ENCODE data around the gene TPCN2.

Gene TPCN2

GRCh38 chr11:69037544-69037943, 11.2 kb upstream of the TPCN2 start:
- H3K9me3 ChIP-seq (ENCODE audit: control insufficient read depth, low read length) = no peaks in the 10 kb centered on the region
- no peaks in the 10 kb centered on the region for H3K4me1 ChIP-seq (ENCODE audit: control insufficient read depth, insufficient read depth, low read length, poor library complexity, severe bottlenecking)
- H3K27ac ChIP-seq (ENCODE audit: insufficient read depth, low read length, poor library complexity, severe bottlenecking) = no peak overlapping the region
- no peak overlapping the region for H3K4me3 ChIP-seq (ENCODE audit: insufficient read depth, low read depth, low read length, poor library complexity, severe bottlenecking)
- no peak for DNase-seq
- no peaks in the 10 kb centered on the region for H3K36me3 ChIP-seq (ENCODE audit: control insufficient read depth, insufficient read depth, low read length)
- no peaks in the 10 kb centered on the region for H3K27me3 ChIP-seq (replicated peaks; ENCODE audit: control insufficient read depth, insufficient read depth, low read length, poor library complexity, severe bottlenecking)

GRCh38 chr11:69039501-69039900, 9.2 kb upstream of the TPCN2 start:
- no peak overlapping the region for H3K27ac ChIP-seq (ENCODE audit: insufficient read depth, low read length, poor library complexity, severe bottlenecking)
- no peaks in the 10 kb centered on the region for H3K9me3 ChIP-seq (ENCODE audit: control insufficient read depth, low read length)
- DNase-seq = no peak
- no peak overlapping the region for H3K4me3 ChIP-seq (ENCODE audit: insufficient read depth, low read depth, low read length, poor library complexity, severe bottlenecking)
- no peaks in the 10 kb centered on the region for H3K27me3 ChIP-seq (replicated peaks; ENCODE audit: control insufficient read depth, insufficient read depth, low read length, poor library complexity, severe bottlenecking)
- H3K36me3 ChIP-seq (ENCODE audit: control insufficient read depth, insufficient read depth, low read length) = no peaks in the 10 kb centered on the region
- no peaks in the 10 kb centered on the region for H3K4me1 ChIP-seq (ENCODE audit: control insufficient read depth, insufficient read depth, low read length, poor library complexity, severe bottlenecking)

- DNase-seq = no peak
- no peak overlapping the region for H3K27ac ChIP-seq (ENCODE audit: insufficient read depth, low read length, poor library complexity, severe bottlenecking)
- H3K4me1 ChIP-seq (ENCODE audit: control insufficient read depth, insufficient read depth, low read length, poor library complexity, severe bottlenecking) = no peaks in the 10 kb centered on the region
- H3K9me3 ChIP-seq (ENCODE audit: control insufficient read depth, low read length) = no peaks in the 10 kb centered on the region
- H3K27me3 ChIP-seq (replicated peaks; ENCODE audit: control insufficient read depth, insufficient read depth, low read length, poor library complexity, severe bottlenecking) = no peaks in the 10 kb centered on the region
- H3K36me3 ChIP-seq (ENCODE audit: control insufficient read depth, insufficient read depth, low read length) = no peaks in the 10 kb centered on the region
- no peak overlapping the region for H3K4me3 ChIP-seq (ENCODE audit: insufficient read depth, low read depth, low read length, poor library complexity, severe bottlenecking)
Measured at GRCh38 chr11:69040051-69040450, 8.7 kb upstream of the TPCN2 start.

GRCh38 chr11:69040581-69041260, 8.0 kb upstream of the TPCN2 start:
- Histone ChIP-seq H3K4me1 (ENCODE audit: control insufficient read depth, insufficient read depth, low read length, poor library complexity, severe bottlenecking) (no peaks in the 10 kb centered on the region), H3K9me3 (ENCODE audit: control insufficient read depth, low read length) (no peaks in the 10 kb centered on the region), H3K36me3 (ENCODE audit: control insufficient read depth, insufficient read depth, low read length) (no peaks in the 10 kb centered on the region), H3K27ac (ENCODE audit: insufficient read depth, low read length, poor library complexity, severe bottlenecking) (no peak overlapping the region), H3K27me3 (replicated peaks; ENCODE audit: control insufficient read depth, insufficient read depth, low read length, poor library complexity, severe bottlenecking) (no peaks in the 10 kb centered on the region), H3K4me3 (ENCODE audit: insufficient read depth, low read depth, low read length, poor library complexity, severe bottlenecking) (no peak overlapping the region)
- DNase-seq = no peak

GRCh38 chr11:69041516-69041915, 7.2 kb upstream of the TPCN2 start:
- Histone ChIP-seq H3K27me3 (replicated peaks; ENCODE audit: control insufficient read depth, insufficient read depth, low read length, poor library complexity, severe bottlenecking) (no peaks in the 10 kb centered on the region), H3K9me3 (ENCODE audit: control insufficient read depth, low read length) (no peaks in the 10 kb centered on the region), H3K4me1 (ENCODE audit: control insufficient read depth, insufficient read depth, low read length, poor library complexity, severe bottlenecking) (no peaks in the 10 kb centered on the region), H3K4me3 (ENCODE audit: insufficient read depth, low read depth, low read length, poor library complexity, severe bottlenecking) (no peak overlapping the region), H3K36me3 (ENCODE audit: control insufficient read depth, insufficient read depth, low read length) (no peaks in the 10 kb centered on the region), H3K27ac (ENCODE audit: insufficient read depth, low read length, poor library complexity, severe bottlenecking) (no peak overlapping the region)
- no peak for DNase-seq

- Histone ChIP-seq H3K27me3 (replicated peaks; ENCODE audit: control insufficient read depth, insufficient read depth, low read length, poor library complexity, severe bottlenecking) (no peaks in the 10 kb centered on the region), H3K27ac (ENCODE audit: insufficient read depth, low read length, poor library complexity, severe bottlenecking) (no peak overlapping the region), H3K4me1 (ENCODE audit: control insufficient read depth, insufficient read depth, low read length, poor library complexity, severe bottlenecking) (no peaks in the 10 kb centered on the region), H3K36me3 (ENCODE audit: control insufficient read depth, insufficient read depth, low read length) (no peaks in the 10 kb centered on the region), H3K4me3 (ENCODE audit: insufficient read depth, low read depth, low read length, poor library complexity, severe bottlenecking) (no peak overlapping the region), H3K9me3 (ENCODE audit: control insufficient read depth, low read length) (no peaks in the 10 kb centered on the region)
- DNase-seq = no peak
Measured at GRCh38 chr11:69044111-69045013, 4.4 kb upstream of the TPCN2 start.

- H3K4me3 ChIP-seq (ENCODE audit: insufficient read depth, low read depth, low read length, poor library complexity, severe bottlenecking) = peak overlapping the region; percentile 98
- H3K4me1 ChIP-seq (ENCODE audit: control insufficient read depth, insufficient read depth, low read length, poor library complexity, severe bottlenecking) = peaks cover 5% of the 10 kb centered on the region
- peak overlapping the region; percentile 95 for H3K27ac ChIP-seq (ENCODE audit: insufficient read depth, low read length, poor library complexity, severe bottlenecking)
- no peak for DNase-seq
- no peaks in the 10 kb centered on the region for H3K9me3 ChIP-seq (ENCODE audit: control insufficient read depth, low read length)
- no peaks in the 10 kb centered on the region for H3K36me3 ChIP-seq (ENCODE audit: control insufficient read depth, insufficient read depth, low read length)
- no peaks in the 10 kb centered on the region for H3K27me3 ChIP-seq (replicated peaks; ENCODE audit: control insufficient read depth, insufficient read depth, low read length, poor library complexity, severe bottlenecking)
Measured at GRCh38 chr11:69048031-69048693, 570 bp upstream of the TPCN2 start.

- Histone ChIP-seq H3K27ac (ENCODE audit: insufficient read depth, low read length, poor library complexity, severe bottlenecking) (peak overlapping the region; percentile 95), H3K4me3 (ENCODE audit: insufficient read depth, low read depth, low read length, poor library complexity, severe bottlenecking) (peak overlapping the region; percentile 98), H3K36me3 (ENCODE audit: control insufficient read depth, insufficient read depth, low read length) (no peaks in the 10 kb centered on the region), H3K4me1 (ENCODE audit: control insufficient read depth, insufficient read depth, low read length, poor library complexity, severe bottlenecking) (peaks cover 5% of the 10 kb centered on the region), H3K9me3 (ENCODE audit: control insufficient read depth, low read length) (no peaks in the 10 kb centered on the region), H3K27me3 (replicated peaks; ENCODE audit: control insufficient read depth, insufficient read depth, low read length, poor library complexity, severe bottlenecking) (no peaks in the 10 kb centered on the region)
- DNase-seq = no peak
Measured at GRCh38 chr11:69049490-69049867, 747 bp downstream of the TPCN2 start.

GRCh38 chr11:69050592-69051380, 2.1 kb downstream of the TPCN2 start:
- peaks cover 5% of the 10 kb centered on the region for H3K4me1 ChIP-seq (ENCODE audit: control insufficient read depth, insufficient read depth, low read length, poor library complexity, severe bottlenecking)
- H3K27me3 ChIP-seq (replicated peaks; ENCODE audit: control insufficient read depth, insufficient read depth, low read length, poor library complexity, severe bottlenecking) = no peaks in the 10 kb centered on the region
- no peak for DNase-seq
- H3K9me3 ChIP-seq (ENCODE audit: control insufficient read depth, low read length) = no peaks in the 10 kb centered on the region
- H3K27ac ChIP-seq (ENCODE audit: insufficient read depth, low read length, poor library complexity, severe bottlenecking) = no peak overlapping the region
- H3K4me3 ChIP-seq (ENCODE audit: insufficient read depth, low read depth, low read length, poor library complexity, severe bottlenecking) = no peak overlapping the region
- H3K36me3 ChIP-seq (ENCODE audit: control insufficient read depth, insufficient read depth, low read length) = peaks cover 5% of the 10 kb centered on the region

Measured in effector memory CD4-positive, alpha-beta T cell (primary cell).